Measurements from ENCODE around the gene CDH11. TPM values are rescaled to one million over a fixed set of nuclear protein-coding genes. Genes with fewer than 3 reads are reported as not detected.
A peak's percentile ranks its signal among the peaks of the same experiment; 100 is the strongest.

CDH11 gene
- total RNA-seq, 8 experiments from 2014 or later: 14.9 to 567 (median 49.1) TPM

DNA sequence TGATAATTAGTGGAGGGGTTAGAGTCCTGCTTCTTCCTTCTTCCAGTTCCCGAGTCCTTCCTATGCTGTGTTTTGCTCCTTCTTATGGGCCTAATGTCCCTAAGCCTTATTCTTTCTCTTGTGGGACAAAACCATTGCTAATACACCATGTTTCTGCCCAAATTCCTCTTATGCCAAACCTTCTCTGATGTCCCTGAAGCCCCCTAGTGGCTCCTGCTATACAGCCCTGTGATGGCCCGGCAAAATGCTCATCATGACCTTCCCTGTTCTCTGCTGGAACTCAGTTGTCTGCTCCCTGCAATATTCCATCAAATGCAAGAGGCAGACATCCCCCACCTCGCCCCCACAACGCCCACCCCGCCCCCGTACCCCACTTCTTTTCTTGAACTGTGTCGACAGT is 171.6 kb downstream of the CDH11 start:
- H3K4me1 ChIP-seq (replicated peaks in 1 of 2): no peaks in the 10 kb centered on the region
- no peak for ATAC-seq (replicated peaks in 6 of 8)
- no peak overlapping the region for H3K27ac ChIP-seq
- in situ Hi-C loops (cut with MboI; ENCODE audit: low pct_unique_long_range_greater_than_20kb in 2 of 9, low sequenced_read_pairs in 9 of 9, unreplicated experiment in 9 of 9): no loop called here
- 83 to 100% (median 96%) methylated on average over 1 to 2 of the region's 7 CpGs; no CpG with 5 or more reads in 6 of the 10 experiments for WGBS, 10 experiments
- no peak overlapping the region for H3K4me3 ChIP-seq

DNA sequence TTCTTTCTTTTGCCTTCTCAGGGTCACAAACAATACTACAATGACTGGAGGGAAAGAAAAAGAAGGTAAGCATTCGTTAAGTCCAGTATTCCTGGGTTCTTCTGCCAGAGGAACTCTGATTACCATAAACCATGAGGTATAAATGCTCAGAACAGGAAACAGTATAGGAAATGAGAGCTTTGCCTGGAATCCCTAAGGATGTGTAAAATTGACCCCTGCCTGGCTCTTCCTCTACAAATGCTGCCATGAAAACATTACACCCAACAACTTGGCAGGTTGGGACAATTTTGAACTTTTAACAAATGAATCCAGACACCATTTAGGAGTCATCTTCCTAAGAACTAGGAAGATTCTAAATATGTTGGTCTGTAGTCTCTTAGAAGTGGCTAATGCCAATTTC is 173.8 kb downstream of the CDH11 start:
- no peak overlapping the region for H3K4me3 ChIP-seq
- H3K27ac ChIP-seq: no peak overlapping the region
- in situ Hi-C loops (cut with MboI; ENCODE audit: low pct_unique_long_range_greater_than_20kb in 2 of 9, low sequenced_read_pairs in 9 of 9, unreplicated experiment in 9 of 9): no loop called here
- H3K4me1 ChIP-seq (replicated peaks in 1 of 2): no peaks in the 10 kb centered on the region
- no peak for ATAC-seq (replicated peaks in 6 of 8)
- WGBS, 10 experiments: 67 to 100% (median 83%) methylated on average over 1 of the region's 1 CpG; no CpG with 5 or more reads in 3 of the 10 experiments

DNA sequence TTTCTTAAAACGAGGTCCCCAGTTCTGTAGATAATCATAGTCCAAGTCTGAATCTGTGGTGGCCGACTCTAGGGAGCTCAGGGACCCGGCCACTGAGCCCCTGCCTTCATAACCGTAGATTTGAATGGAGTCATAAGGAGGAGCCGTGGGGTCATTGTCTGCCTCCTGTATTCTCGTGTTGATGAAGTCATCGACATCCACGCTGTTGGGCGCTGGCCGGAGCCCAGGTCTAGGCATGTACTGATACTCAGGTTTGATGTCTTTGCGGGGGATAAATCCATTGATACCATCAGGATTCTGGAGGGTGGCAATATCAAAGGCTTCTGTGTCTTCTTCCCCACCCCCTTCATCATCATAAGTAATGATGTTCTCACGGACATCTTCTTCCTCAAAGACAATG is 174.2 kb downstream of the CDH11 start:
- no peak for ATAC-seq (replicated peaks in 6 of 8)
- no peak overlapping the region for H3K27ac ChIP-seq
- H3K4me3 ChIP-seq: no peak overlapping the region
- in situ Hi-C loops (cut with MboI; ENCODE audit: low pct_unique_long_range_greater_than_20kb in 2 of 9, low sequenced_read_pairs in 9 of 9, unreplicated experiment in 9 of 9): no loop called here
- no peaks in the 10 kb centered on the region for H3K4me1 ChIP-seq (replicated peaks in 1 of 2)
- WGBS, 10 experiments: 80 to 100% (median 93%) methylated on average over 1 to 10 of the region's 12 CpGs

DNA sequence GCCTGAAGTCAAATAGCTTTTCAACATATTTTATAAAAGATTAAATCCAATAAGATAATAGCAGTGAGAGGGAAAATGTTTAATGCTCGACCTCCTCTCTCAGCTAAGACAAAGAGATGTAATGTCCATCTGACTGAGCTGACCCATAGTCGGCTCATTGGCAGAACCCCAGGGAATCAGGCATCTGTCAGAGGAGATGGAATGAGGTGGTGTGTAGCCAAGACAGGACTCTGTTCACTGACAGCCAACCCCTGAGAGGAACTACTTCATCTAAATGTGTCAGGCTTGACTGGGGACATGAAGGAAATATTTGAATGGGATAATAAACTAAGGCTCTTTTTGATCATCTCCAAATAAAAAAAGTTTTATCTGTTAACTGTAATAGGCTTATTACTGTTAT is 188.0 kb downstream of the CDH11 start:
- peak in 5 of 8 experiments; percentile 57 to 99 (median 89) for ATAC-seq (replicated peaks in 6 of 8)
- no peak overlapping the region for H3K4me3 ChIP-seq
- in situ Hi-C loops (cut with MboI; ENCODE audit: low pct_unique_long_range_greater_than_20kb in 2 of 9, low sequenced_read_pairs in 9 of 9, unreplicated experiment in 9 of 9): no loop called here
- peak overlapping the region in 1 of 2 donors; percentile 57 for H3K27ac ChIP-seq
- 22 to 100% (median 42%) methylated on average over 1 to 2 of the region's 2 CpGs; no CpG with 5 or more reads in 3 of the 10 experiments for WGBS, 10 experiments
- H3K4me1 ChIP-seq (replicated peaks in 1 of 2): peaks cover 0 to 9% of the 10 kb centered on the region in 2 donors

DNA sequence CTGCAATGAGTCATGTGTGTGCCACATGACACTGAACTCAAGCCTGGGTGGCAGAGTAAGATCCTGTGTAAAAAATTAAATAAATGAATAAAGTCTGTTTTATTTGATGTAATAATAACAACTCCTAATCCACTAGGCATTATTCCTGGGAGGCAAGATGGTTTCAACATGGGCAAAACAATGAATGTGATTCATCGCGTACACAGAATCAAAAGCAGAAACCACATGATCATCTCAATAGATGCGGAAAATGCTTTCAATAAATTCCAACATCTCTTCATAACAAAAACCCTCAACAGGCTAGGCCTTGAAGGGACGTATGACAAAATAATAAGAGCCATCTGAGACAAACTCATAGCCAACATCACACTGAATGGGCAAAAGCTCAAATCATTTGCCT is 195.4 kb downstream of the CDH11 start:
- ATAC-seq (replicated peaks in 6 of 8): no peak
- Histone ChIP-seq H3K4me1 (replicated peaks in 1 of 2) (no peaks in the 10 kb centered on the region), H3K27ac (no peak overlapping the region), H3K4me3 (no peak overlapping the region)
- in situ Hi-C loops (cut with MboI; ENCODE audit: low pct_unique_long_range_greater_than_20kb in 2 of 9, low sequenced_read_pairs in 9 of 9, unreplicated experiment in 9 of 9): no loop called here
- WGBS, 10 experiments: 78 to 100% (median 88%) methylated on average over 1 to 4 of the region's 4 CpGs; no CpG with 5 or more reads in 2 of the 10 experiments

DNA sequence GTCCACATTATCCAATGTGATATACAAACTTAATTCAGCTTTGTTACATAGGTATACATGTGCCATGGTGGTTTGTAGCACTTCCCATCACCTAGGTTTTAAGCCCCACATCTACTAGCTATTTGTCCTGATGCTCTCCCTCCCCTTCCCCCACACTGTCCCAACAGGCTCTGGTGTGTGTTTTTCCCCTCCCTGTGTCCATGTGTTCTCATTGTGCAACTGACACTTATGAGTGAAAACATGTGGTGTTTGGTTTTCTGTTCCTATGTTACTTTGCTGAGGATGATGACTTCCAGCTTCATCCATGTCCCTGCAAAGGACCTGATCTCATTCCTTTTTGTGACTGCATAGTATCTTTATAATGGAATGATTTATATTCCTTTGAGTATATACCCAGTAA is 196.7 kb downstream of the CDH11 start:
- H3K27ac ChIP-seq: no peak overlapping the region
- in situ Hi-C loops (cut with MboI; ENCODE audit: low pct_unique_long_range_greater_than_20kb in 2 of 9, low sequenced_read_pairs in 9 of 9, unreplicated experiment in 9 of 9): no loop called here
- peaks cover 0 to under 1% of the 10 kb centered on the region in 2 donors for H3K4me1 ChIP-seq (replicated peaks in 1 of 2)
- H3K4me3 ChIP-seq: no peak overlapping the region
- ATAC-seq (replicated peaks in 6 of 8): no peak

DNA sequence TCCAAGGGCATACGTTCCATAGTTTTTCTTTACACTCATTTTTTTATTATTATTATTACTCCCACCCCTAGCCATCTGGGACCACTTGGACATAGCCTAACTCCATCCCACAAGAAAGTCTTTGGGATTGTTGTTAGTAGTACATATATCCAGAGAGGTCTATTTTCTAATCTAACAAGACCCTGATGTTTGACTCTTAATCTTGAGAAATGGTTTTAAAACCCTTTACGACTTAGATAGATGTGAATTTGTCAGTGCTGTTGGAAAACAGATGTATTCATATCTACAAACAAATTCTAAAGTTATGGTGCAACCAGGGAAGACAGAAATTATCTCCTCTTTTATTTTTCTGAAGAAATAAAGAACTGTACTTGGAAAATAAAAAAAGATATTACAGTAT is 197.8 kb downstream of the CDH11 start:
- in situ Hi-C loops (cut with MboI; ENCODE audit: low pct_unique_long_range_greater_than_20kb in 2 of 9, low sequenced_read_pairs in 9 of 9, unreplicated experiment in 9 of 9): no loop called here
- Histone ChIP-seq H3K27ac (no peak overlapping the region), H3K4me3 (no peak overlapping the region), H3K4me1 (replicated peaks in 1 of 2) (peaks cover 0 to 8% of the 10 kb centered on the region in 2 donors)
- no peak for ATAC-seq (replicated peaks in 6 of 8)
- WGBS, 10 experiments: 60 to 100% (median 77%) methylated on average over 1 to 2 of the region's 2 CpGs; no CpG with 5 or more reads in 4 of the 10 experiments

DNA sequence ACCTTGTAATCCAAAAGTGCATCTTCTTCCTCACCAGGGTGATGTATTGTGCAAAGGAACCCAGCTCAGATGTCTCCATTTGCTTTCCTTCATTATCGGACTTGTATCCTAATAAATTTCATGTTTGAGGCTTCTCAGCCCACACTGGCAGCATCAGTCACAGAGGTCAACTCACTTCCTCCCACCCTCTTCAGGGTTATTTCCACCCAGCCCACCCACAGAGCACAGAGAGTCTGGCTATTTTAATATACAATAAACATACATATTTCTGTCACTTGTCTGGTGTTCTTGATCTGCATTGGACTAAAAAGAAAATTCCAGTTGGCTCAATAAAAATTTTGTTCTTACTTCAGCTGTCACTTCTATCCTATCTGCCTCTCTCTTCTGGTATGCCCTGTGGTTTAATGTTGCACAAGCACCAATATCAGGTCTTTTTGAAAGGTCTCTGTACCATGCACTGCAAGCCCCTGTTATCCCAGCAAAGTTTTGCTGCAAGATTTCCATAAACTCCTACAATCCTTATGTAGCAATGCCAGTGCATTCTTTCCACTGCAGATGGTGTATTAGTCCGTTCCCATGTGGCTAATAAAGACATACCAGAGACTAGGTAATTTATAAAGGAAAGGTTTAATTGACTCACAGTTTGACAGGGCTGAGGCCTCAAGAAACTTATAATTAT is 201.8 kb downstream of the CDH11 start:
- Histone ChIP-seq H3K27ac (no peak overlapping the region), H3K4me3 (no peak overlapping the region), H3K4me1 (replicated peaks in 1 of 2) (peaks cover 0 to 8% of the 10 kb centered on the region in 2 donors)
- ATAC-seq (replicated peaks in 6 of 8): no peak
- 71 to 100% (median 81%) methylated on average over 1 to 2 of the region's 2 CpGs for WGBS, 10 experiments
- in situ Hi-C loops (cut with MboI; ENCODE audit: low pct_unique_long_range_greater_than_20kb in 2 of 9, low sequenced_read_pairs in 9 of 9, unreplicated experiment in 9 of 9): no loop called here

DNA sequence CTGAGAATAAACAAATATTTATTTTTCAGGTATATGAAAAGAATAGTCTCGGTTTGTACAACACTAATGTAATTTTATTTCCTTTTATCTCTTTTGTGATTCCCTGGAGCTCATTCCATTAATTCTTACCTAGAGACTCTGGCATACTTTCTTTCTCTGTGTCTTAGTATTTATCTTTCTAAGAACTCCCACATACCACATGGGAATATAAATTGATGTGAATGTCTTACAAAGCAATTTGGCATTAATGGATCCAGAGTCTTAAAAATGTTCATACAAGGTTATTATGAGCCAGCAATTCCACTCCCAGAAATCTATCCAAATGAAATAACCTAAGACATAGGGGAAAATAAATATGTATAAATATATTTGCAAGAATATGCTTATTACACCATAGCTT is 202.7 kb downstream of the CDH11 start:
- 43 to 82% (median 67%) methylated on average over 1 of the region's 1 CpG; no CpG with 5 or more reads in 3 of the 10 experiments for WGBS, 10 experiments
- Histone ChIP-seq H3K27ac (no peak overlapping the region), H3K4me3 (no peak overlapping the region), H3K4me1 (replicated peaks in 1 of 2) (peaks cover 0 to 8% of the 10 kb centered on the region in 2 donors)
- no peak for ATAC-seq (replicated peaks in 6 of 8)
- in situ Hi-C loops (cut with MboI; ENCODE audit: low pct_unique_long_range_greater_than_20kb in 2 of 9, low sequenced_read_pairs in 9 of 9, unreplicated experiment in 9 of 9): no loop called here

DNA sequence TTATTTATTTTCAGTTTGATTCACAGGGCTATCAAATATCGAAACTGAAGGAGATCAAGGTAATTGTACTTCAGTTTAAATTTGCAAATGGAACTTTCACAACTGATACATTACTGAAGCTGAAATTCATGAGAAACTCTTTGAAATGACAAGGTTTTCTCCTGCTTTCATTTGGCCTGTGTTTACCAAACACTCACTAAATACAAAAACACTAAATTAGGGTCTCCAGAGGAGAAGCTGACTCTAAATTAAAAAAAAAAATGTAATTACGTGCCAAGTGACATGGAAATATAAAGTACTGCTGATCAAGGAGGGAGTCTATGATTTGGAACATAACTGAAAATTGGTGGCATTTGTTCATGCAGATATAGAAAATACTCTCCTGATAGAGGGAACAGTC is 205.8 kb downstream of the CDH11 start:
- in situ Hi-C loops (cut with MboI; ENCODE audit: low pct_unique_long_range_greater_than_20kb in 2 of 9, low sequenced_read_pairs in 9 of 9, unreplicated experiment in 9 of 9): no loop called here
- 0 to 100% (median 67%) methylated on average over 1 to 2 of the region's 2 CpGs for WGBS, 10 experiments
- no peak overlapping the region for H3K27ac ChIP-seq
- H3K4me1 ChIP-seq (replicated peaks in 1 of 2): peaks cover 0 to 8% of the 10 kb centered on the region in 2 donors
- no peak for ATAC-seq (replicated peaks in 6 of 8)
- no peak overlapping the region for H3K4me3 ChIP-seq

DNA sequence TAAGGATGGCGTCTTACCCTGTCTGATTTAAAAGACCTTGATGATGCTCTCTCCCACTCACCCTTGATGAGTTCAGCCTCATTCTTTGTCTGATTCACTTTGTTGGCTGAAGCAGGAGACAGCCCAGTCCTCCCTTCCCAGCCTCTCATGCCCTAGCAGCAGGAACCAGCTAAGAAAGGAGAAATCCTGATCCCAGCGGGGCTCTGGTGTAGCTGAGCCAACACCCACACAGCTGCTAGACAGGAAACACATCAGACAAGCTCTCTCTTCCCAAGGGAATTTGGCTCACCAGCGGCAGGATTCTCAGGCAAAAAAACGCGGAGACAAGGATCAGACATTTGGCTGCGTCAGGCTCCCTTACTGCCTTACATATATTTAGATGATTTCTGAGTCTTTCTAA is 211.5 kb downstream of the CDH11 start:
- WGBS, 10 experiments: 0 to 100% (median 76%) methylated on average over 1 to 5 of the region's 6 CpGs; no CpG with 5 or more reads in 3 of the 10 experiments
- Histone ChIP-seq H3K27ac (no peak overlapping the region), H3K4me3 (no peak overlapping the region), H3K4me1 (replicated peaks in 1 of 2) (peaks cover 9 to 16% of the 10 kb centered on the region in 2 donors)
- in situ Hi-C loops (cut with MboI; ENCODE audit: low pct_unique_long_range_greater_than_20kb in 2 of 9, low sequenced_read_pairs in 9 of 9, unreplicated experiment in 9 of 9): no loop called here
- ATAC-seq (replicated peaks in 6 of 8): peak in 2 of 8 experiments; percentile 77 to 92

DNA sequence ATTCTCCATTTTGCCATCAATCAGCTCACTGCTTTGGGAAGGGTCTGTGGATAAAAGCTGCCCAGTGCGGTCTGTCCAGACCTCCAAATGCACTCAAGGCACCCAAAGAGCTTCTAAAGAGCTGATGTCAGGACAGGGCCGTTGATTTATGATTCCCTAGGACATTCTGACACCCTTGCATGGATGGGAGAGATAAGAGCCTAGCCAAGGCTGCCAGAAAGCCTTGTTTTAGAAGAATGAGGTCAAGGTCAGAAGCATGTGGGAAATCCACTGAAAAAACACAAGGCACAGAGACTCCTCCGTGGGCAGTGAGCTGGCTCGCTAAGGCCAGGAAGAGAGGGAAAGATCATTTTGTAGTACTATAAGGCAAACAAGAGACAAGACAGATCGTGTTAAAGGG is 214.0 kb downstream of the CDH11 start:
- ATAC-seq (replicated peaks in 6 of 8): peak in 5 of 8 experiments; percentile 67 to 98 (median 96)
- in situ Hi-C loops (cut with MboI; ENCODE audit: low pct_unique_long_range_greater_than_20kb in 2 of 9, low sequenced_read_pairs in 9 of 9, unreplicated experiment in 9 of 9): no loop called here
- no peak overlapping the region for H3K4me3 ChIP-seq
- H3K4me1 ChIP-seq (replicated peaks in 1 of 2): peaks cover 9 to 16% of the 10 kb centered on the region in 2 donors
- H3K27ac ChIP-seq: peak overlapping the region; percentile 3 to 59
- WGBS, 10 experiments: 40 to 80% (median 70%) methylated on average over 1 to 5 of the region's 5 CpGs

DNA sequence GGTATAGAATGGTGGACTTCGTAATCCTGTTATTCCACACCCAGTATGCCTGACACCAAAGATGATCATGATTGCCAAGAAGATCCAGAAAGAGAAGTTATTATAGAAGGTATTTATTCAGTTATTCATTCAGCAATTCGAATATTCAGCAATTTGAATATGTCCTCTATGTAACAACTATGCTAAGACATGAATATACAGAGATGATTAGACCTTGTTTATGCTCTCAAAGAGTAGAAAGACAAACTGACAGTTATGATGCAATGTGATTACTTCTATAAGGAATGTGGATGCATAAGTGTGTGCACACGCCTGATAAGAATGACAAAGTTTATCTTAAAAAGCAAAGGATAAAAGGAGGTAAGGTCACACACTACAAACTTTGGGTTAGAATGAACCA is 218.1 kb downstream of the CDH11 start:
- ATAC-seq (replicated peaks in 6 of 8): peak in 3 of 8 experiments; percentile 89 to 98 (median 95)
- Histone ChIP-seq H3K4me3 (no peak overlapping the region), H3K4me1 (replicated peaks in 1 of 2) (peaks cover 9 to 32% of the 10 kb centered on the region in 2 donors), H3K27ac (no peak overlapping the region)
- 0 to 100% (median 82%) methylated on average over 1 to 3 of the region's 3 CpGs for WGBS, 10 experiments
- in situ Hi-C loops (cut with MboI; ENCODE audit: low pct_unique_long_range_greater_than_20kb in 2 of 9, low sequenced_read_pairs in 9 of 9, unreplicated experiment in 9 of 9): no loop called here

DNA sequence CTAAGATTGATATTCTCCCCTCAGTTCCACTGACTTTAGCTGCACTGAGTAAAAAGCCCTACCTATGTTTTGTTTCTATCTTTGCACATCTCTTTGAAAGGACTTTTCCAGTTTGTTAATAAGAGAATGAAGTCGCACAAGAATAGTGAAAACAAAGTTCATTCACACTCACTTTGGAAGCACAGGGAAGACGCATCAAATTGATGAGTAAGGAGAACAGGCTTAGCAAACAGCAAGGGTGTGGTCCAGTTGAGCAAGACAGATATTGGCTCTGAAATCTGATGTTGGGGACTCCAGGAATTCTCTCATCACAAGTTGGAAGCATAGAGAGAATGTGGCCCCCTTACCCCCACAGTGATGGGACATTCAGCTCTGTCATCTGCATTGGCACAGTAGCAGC is 221.3 kb downstream of the CDH11 start:
- in situ Hi-C loops (cut with MboI; ENCODE audit: low pct_unique_long_range_greater_than_20kb in 2 of 9, low sequenced_read_pairs in 9 of 9, unreplicated experiment in 9 of 9): no loop called here
- no peak overlapping the region for H3K4me3 ChIP-seq
- peaks cover 0 to 30% of the 10 kb centered on the region in 2 donors for H3K4me1 ChIP-seq (replicated peaks in 1 of 2)
- ATAC-seq (replicated peaks in 6 of 8): peak in 2 of 8 experiments; percentile 45 to 50
- no peak overlapping the region for H3K27ac ChIP-seq
- WGBS, 10 experiments: 7 to 100% (median 80%) methylated on average over 1 to 2 of the region's 2 CpGs; no CpG with 5 or more reads in 1 of the 10 experiments

Data from motor neuron (in vitro differentiated cells).